Inflammatory macrophage (primary cell): Measurements from ENCODE around the gene PLCB1.

Experiments used
- DNase-seq, 2 donors: peaks; one replicate each; pipeline ENCODE4 v3.0.0-alpha.2; 2020 to 2022

Gene PLCB1

GRCh38 chr20:8740265-8740664, 608.2 kb downstream of the PLCB1 start:
- no peak for DNase-seq

DNA sequence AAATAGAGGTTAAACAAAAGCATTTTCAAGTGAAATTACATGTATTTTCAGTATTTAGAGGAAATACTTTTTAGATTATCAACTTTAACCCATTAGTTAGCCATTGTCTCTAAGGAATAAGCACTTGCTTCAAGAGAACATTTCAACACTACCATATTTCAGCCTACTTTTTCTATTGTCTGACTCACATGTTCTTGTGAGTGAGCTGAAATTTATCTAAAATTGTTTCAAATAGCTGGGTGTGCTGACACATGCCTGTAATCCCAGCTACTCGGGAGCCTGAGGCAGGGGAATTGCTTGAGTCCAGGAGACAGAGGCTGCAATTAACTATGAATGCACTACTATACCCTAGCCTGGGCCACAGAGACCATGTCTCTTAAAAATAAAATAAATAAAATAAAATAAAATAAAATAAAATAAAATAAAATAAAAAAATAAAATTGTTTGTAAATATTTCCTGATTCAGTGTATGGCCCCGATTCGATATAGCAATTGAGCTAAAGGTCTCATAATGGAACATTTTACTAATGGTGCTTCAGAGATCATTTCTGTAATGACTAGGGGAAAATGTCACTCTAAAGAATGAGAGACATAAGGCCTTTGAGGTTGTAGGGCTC, 612.3 kb downstream of the PLCB1 start:
- no peak for DNase-seq

DNA sequence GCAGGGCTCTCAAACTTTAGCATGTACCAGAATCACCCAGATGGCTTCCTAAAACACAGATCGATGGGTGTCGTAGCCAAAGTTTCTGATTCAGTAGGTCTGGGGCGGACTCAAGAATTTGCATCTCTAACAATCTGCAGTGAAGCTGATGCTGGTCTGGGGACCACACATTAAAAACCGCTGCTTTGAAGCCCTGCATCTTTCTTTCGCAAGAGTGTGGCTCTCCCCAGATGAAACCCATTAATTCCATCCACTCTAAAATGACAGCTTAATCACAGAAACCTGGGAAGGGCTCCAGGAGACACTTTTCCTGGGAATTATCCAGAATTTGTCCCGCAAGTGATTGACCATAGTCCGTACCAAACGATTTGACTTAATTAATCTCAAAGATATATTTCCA, 617.0 kb downstream of the PLCB1 start:
- no peak for DNase-seq

DNA sequence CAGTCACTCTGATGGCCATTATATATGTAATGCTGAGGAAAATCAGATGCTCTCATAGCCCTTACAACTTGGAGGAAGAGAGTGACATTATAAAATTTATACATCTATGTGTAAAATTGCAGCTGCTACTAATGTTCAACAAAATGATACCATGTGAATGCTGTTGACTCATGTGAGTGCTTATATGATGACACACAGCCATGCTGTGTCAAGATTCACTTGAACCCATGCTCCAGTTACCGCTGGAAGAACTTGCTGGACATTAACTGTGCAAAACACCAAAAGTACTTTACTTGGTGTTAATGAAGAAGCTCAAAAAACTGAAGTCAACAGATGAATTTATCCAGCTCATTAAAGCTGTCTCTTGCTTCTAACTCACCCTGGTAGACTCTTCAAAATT, 617.9 kb downstream of the PLCB1 start:
- no peak for DNase-seq

- DNase-seq, result no peak
Observed at GRCh38 chr20:8755340-8756118, 623.5 kb downstream of the PLCB1 start.

- DNase-seq, result no peak
Observed at GRCh38 chr20:8756410-8756809, 624.3 kb downstream of the PLCB1 start.

GRCh38 chr20:8757146-8757545, 625.1 kb downstream of the PLCB1 start:
- DNase-seq, result no peak

DNA sequence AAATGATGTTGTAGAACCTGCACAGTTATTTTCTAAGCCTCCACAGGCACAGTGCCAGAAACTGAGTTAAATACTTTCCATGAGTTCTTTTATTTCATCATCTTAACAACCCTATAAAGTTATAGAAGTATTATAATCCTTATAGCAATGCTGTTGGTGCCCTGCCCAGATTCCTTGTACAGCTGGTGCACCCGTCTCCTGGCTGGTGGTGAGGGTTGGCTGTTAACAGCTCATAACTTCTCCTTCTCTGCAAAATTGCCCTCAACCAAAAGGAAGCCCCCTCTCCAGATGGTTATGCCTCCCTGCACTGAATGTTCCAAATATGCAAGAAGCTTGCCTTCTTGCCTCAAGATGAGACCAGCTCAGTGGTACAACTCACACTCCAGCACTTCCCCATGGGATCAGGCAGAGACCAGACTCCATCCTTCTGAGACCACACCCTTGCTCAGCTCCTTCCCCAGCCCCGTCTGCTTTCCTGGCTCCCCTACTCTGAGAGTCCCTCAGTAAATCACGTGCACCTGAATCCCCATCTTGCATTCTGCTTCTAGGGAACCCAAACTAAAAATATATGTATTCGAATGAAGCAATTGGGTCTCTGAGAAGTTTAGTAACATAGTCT, 632.4 kb downstream of the PLCB1 start:
- no peak for DNase-seq

- no peak for DNase-seq
Observed at GRCh38 chr20:8766868-8767390, 634.9 kb downstream of the PLCB1 start.

- no peak for DNase-seq
Observed at GRCh38 chr20:8774412-8774811, 642.3 kb downstream of the PLCB1 start.

DNA sequence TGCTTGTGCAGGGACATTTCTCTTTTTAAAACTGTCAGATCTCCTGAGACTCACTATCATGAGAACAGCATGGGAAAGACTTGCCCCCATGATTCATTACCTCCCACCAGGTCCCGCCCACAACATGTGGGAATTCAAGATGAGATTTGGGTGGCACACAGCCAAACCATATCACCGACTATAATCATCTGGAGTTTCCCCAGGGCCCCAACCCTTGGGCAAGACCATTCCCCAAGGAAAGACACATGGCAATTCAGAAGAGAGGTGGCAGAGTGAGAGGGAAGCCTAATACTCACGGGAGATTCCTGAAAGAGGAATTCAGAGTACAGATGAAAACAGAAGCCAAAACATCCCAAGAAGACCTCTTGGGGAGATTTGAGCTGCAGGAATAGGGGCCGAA, 645.8 kb downstream of the PLCB1 start:
- DNase-seq, result peak in 1 of 2 donors; percentile 25

- DNase-seq, result no peak
Observed at GRCh38 chr20:8778387-8778786, 646.3 kb downstream of the PLCB1 start.

DNA sequence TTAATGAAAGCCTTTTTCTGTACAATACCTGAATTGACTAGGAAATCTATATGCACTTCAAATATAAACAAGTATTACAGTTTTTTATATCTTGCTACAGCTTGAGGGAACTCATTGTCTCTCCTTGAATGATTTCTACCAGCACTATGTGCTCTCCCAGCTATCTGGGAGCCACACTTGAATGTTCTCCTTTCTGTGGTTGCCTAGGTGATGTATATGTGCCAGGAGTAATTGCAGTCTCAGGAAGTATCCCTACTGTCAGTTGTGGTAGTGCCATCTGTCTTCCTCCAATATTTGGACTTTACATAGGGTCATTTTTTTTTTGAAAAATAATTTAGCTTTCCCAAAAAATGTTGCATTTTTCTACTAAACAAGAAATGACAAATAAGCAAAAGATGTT, 648.8 kb downstream of the PLCB1 start:
- no peak for DNase-seq

- no peak for DNase-seq
Observed at GRCh38 chr20:8782804-8783203, 650.7 kb downstream of the PLCB1 start.

DNA sequence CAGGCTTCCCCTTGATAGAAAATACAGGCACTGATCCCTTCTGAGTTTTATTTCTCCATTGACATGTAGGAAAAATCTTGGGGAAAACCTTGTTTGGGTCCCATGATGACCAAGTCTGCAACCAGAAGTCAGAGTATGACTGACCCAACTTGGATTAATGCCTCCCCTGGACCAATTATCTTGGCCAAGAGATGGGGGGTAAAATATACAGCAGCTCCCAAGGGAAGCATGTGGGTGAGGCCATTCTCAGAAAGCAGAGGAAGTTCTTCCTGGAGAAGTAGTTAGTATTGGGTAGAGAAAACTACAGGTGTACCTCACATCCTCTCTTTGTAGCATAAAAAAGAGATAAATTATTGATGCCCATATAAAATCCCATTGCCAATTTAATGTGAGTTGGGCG, 651.7 kb downstream of the PLCB1 start:
- no peak for DNase-seq

DNA sequence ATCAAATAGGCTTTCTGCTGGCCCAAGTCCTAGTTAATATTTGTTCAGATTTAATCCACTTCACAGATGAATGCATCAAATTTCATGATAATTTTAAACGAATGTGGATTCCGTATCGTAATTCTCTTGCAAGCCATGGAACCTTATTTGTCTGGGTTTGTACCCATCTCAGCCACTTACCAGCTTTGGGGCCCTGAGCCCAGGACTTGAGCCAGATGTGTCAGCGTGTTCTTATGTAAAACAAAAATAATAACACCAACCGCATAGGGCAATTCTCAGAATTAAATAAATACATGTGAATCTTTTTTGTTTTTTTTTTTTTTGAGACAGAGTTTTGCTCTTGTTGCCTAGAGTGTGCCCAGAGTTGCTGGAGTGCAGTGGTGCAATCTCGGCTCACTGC, 654.3 kb downstream of the PLCB1 start:
- DNase-seq, result no peak

- DNase-seq, result no peak
Observed at GRCh38 chr20:8787090-8787489, 655.0 kb downstream of the PLCB1 start.

- no peak for DNase-seq
Observed at GRCh38 chr20:8788275-8788674, 656.2 kb downstream of the PLCB1 start.

GRCh38 chr20:8788831-8789230, 656.8 kb downstream of the PLCB1 start:
- DNase-seq, result no peak

GRCh38 chr20:8790442-8791074, 658.5 kb downstream of the PLCB1 start:
- DNase-seq, result peak; percentile 50

DNA sequence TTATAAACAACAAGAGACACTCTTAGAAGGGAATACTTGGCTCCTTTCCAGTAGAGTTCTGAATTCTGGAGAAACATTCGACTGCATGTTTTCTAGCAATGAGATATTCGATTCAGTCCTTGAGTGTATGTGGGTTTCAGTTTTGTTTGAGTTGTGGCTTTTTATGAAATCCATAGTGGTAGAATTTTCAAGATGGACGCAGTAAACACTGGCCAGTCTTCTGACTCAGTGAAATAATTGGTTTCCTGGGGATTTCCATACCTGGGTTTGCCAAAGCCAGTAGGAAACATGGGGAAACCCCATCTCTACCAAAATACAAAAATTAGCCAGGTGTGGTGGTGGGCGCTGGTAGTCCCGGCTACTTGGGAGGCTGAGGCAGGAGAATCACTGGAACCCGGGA, 663.3 kb downstream of the PLCB1 start:
- DNase-seq, result no peak

DNA sequence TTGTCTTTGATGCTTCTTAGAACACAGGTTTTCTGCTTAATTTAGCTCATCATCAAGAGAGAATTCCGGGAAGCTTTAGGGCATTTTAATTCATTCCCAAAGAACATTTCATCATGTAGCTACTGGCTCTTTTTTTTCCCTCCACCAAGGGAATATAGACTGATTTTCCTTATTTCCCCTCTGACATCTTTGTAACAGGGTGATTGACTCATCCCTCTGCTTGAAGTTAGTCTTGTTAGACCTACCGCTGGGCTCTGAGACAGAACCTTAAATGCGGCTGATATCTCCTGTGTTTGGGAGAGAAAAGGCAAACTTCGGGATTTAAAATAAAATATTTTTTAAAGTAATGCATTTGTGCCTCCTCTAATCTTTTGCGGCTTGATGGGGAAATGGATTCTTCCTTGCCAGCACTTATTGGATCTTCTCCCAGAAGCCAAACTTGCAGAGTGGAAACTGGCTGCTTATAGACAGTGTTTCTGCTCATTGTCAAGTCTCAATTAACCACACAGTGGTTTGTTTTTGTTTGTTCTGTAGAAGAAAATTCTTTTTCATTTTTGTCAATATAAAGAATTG, 664.1 kb downstream of the PLCB1 start:
- no peak for DNase-seq

DNA sequence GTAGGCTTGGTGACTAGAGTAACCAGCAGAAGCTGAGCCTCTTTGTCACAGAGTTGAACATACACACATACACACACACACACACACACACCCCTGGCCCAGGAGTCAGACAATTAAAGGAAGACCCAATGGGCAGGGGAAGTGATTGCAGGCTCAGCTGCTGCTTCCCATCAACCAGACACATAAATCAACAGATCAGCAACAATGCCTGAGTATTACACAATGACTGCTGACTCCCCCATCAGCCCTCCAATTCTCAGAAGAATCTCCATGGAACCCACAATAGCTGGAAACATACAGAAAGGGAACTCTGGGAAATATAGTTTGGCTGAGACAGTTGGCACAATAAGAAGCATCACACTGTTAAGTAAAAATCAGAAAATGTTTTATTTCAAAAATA, 666.4 kb downstream of the PLCB1 start:
- DNase-seq, result peak; percentile 17
